Measurements from ENCODE around the gene S1PR5. TPM values are rescaled to one million over a fixed set of nuclear protein-coding genes. Genes with fewer than 3 reads are reported as not detected.

S1PR5 gene
- total and polyA plus RNA-seq, 10 of the 15 experiments (the other 5 are each of a cell fraction or from before 2014, with no cell fraction given): 0.04 TPM; not detected in 9

DNA sequence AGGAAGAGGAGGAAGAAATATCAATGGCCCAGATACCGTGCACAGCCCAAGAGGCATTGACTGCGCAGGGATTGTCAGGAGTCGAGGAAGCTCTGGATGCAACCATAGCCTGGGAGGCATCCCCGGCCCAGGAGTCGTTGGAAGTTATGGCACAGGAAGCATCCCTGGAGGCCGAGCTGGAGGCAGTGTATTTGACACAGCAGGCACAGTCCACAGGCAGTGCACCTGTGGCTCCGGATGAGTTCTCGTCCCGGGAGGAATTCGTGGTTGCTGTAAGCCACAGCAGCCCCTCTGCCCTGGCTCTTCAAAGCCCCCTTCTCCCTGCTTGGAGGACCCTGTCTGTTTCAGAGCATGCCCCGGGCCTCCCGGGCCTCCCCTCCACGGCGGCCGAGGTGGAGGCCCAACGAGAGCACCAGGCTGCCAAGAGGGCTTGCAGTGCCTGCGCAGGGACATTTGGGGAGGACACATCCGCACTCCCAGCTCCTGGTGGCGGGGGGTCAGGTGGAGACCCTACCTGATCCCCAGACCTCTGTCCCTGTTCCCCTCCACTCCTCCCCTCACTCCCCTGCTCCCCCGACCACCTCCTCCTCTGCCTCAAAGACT, 50.0 kb downstream of the S1PR5 start:
- TF ChIP-seq, protein P1, sequence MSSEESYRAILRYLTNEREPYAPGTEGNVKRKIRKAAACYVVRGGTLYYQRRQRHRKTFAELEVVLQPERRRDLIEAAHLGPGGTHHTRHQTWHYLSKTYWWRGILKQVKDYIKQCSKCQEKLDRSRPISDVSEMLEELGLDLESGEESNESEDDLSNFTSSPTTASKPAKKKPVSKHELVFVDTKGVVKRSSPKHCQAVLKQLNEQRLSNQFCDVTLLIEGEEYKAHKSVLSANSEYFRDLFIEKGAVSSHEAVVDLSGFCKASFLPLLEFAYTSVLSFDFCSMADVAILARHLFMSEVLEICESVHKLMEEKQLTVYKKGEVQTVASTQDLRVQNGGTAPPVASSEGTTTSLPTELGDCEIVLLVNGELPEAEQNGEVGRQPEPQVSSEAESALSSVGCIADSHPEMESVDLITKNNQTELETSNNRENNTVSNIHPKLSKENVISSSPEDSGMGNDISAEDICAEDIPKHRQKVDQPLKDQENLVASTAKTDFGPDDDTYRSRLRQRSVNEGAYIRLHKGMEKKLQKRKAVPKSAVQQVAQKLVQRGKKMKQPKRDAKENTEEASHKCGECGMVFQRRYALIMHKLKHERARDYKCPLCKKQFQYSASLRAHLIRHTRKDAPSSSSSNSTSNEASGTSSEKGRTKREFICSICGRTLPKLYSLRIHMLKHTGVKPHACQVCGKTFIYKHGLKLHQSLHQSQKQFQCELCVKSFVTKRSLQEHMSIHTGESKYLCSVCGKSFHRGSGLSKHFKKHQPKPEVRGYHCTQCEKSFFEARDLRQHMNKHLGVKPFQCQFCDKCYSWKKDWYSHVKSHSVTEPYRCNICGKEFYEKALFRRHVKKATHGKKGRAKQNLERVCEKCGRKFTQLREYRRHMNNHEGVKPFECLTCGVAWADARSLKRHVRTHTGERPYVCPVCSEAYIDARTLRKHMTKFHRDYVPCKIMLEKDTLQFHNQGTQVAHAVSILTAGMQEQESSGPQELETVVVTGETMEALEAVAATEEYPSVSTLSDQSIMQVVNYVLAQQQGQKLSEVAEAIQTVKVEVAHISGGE (CRISPR knock-in tag; IDR thresholded peaks at IDR 0.05): no peak
- no peak for TF ChIP-seq BACH1 (IDR thresholded peaks at IDR 0.05; ENCODE audit: borderline replicate concordance)
- TF ChIP-seq SREBF2 (IDR thresholded peaks at IDR 0.05; ENCODE audit: low read length): no peak
- TF ChIP-seq SPI1 (IDR thresholded peaks at IDR 0.05; ENCODE audit: borderline replicate concordance, insufficient read depth, low read depth, low read length): no peak
- TF ChIP-seq ASH2L (IDR thresholded peaks at IDR 0.05; ENCODE audit: borderline replicate concordance, low read depth): no peak
- TF ChIP-seq, protein P2, sequence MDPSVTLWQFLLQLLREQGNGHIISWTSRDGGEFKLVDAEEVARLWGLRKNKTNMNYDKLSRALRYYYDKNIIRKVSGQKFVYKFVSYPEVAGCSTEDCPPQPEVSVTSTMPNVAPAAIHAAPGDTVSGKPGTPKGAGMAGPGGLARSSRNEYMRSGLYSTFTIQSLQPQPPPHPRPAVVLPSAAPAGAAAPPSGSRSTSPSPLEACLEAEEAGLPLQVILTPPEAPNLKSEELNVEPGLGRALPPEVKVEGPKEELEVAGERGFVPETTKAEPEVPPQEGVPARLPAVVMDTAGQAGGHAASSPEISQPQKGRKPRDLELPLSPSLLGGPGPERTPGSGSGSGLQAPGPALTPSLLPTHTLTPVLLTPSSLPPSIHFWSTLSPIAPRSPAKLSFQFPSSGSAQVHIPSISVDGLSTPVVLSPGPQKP (IDR thresholded peaks at IDR 0.05; ENCODE audit: low read depth, low read length): no peak
- no peak for ATAC-seq
- peaks cover 2 to 4% of the 10 kb centered on the region in 2 experiments; a peak in 1 of 4 replicates for H3K36me3 ChIP-seq (ENCODE audit: control insufficient read depth in 2 of 2, insufficient read depth in 2 of 2, low read length in 1 of 2)
- H3K27me3 ChIP-seq (replicated peaks in 1 of 2; ENCODE audit: control insufficient read depth in 2 of 2, insufficient read depth in 2 of 2, low read length in 1 of 2): no peaks in the 10 kb centered on the region
- no peak overlapping the region for H3K27ac ChIP-seq (ENCODE audit: control insufficient read depth, insufficient read depth)
- H4K20me1 ChIP-seq (ENCODE audit: control insufficient read depth, insufficient read depth): no peaks in the 10 kb centered on the region
- ChIA-PET RAD21 (ENCODE audit: unreplicated experiment) (no interaction called here), CTCF (interaction anchor here (0.6 to 1.0 kb wide), 2 partner anchors 16 to 81 kb away, joined by 3 read pairs; no protein-coding TSS in a partner anchor), SMC1A (ENCODE audit: uncharacterized antibody, unreplicated experiment) (interaction anchor here (1.2 kb wide), 1 partner anchor 9 kb away, joined by 3 read pairs; no protein-coding TSS in a partner anchor), POLR2A (no interaction called here)
- no peak overlapping the region for H3K9ac ChIP-seq (ENCODE audit: control insufficient read depth, insufficient read depth, low read length)
- 59% methylated on average over 19 of the region's 20 CpGs for WGBS (ENCODE audit: insufficient coverage, insufficient replicate concordance, low lambda C conversion rate, missing lambda C conversion rate)
- no peak overlapping the region for H2AFZ ChIP-seq (ENCODE audit: control insufficient read depth, low read depth, low read length)
- intact Hi-C loops (cut with micrococcal nuclease; ENCODE audit: unreplicated experiment): no loop called here
- no peak overlapping the region for H3K4me3 ChIP-seq
- no peaks in the 10 kb centered on the region for H3K4me1 ChIP-seq (ENCODE audit: control insufficient read depth, insufficient read depth, low read length)
- BruUV-seq (replicated peaks): no TSS peak
- in situ Hi-C loops (cut with MboI): no loop called here
- DNase-seq (ENCODE audit: low read depth, low spot score): no peak
- no peaks in the 10 kb centered on the region for H3K9me3 ChIP-seq (replicated peaks; ENCODE audit: control insufficient read depth, insufficient read depth, low read length)
- no peaks in the 10 kb centered on the region for H3K79me2 ChIP-seq (ENCODE audit: control insufficient read depth, insufficient read depth, low read length)
- no peak for FAIRE-seq
- no peak overlapping the region for H3K4me2 ChIP-seq (ENCODE audit: control insufficient read depth, insufficient read depth)

Measured in GM12878 (cell line).